ENCODE measurements around the gene HTD2. TPM values are rescaled to one million over a fixed set of nuclear protein-coding genes. Genes with fewer than 3 reads are reported as not detected.
"Not testable (repeated sequence)": the region's sequence is repeated elsewhere in the genome, so short reads cannot be mapped to it uniquely, and the experiment has no call there.

HTD2 gene
- 12.3 TPM for total RNA-seq

DNA sequence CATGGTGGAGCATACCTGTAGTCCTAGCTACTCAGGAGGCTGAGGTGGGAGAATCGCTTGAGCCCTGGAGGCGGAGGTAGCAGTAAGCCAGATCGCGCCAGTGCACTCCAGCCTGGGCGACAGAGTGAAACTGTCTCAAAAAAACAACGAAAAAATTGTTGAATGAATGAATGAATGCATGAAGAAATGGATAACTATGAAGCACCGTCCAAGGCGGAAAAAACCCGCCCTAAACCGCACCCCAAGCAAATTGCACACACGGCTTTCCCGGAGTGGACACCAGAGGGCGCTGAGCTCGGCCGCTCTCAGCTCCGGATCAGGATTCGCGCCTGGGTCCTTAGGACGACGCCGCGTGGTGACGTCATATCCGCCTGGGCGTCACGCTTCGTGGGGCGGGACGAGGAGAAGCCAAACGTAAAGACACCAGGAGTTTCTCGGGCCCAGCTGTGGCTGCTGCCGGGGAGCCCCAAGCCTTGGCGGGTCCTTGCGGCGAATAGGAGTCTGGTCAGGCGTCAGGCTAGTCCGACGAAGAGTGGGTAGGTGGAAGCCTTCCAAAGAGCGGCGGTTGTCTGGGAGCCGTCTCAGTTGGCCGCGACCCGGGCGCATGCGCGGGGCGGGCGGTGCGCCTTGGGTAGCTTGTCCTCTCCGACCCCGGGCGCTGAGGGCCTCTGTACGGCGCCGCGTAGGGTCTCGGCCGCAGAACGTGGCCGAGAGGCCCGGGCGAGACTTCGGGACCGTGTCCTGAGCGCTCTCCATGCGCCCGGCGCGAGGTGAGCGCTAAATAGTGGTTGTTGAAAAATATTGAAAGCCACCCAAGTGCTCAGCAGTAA, at the start of gene HTD2, which contains the start of gene RPP14:
HTD2 (plus strand) TSS at position 639 of the 830 bp plus-strand sequence. CDS start 11,094 bp downstream, outside the sequence.
RPP14 (plus strand) TSS at position 364 of the 830 bp plus-strand sequence. CDS start 4,085 bp downstream, outside the sequence.
- peak; percentile 92 for DNase-seq

DNA sequence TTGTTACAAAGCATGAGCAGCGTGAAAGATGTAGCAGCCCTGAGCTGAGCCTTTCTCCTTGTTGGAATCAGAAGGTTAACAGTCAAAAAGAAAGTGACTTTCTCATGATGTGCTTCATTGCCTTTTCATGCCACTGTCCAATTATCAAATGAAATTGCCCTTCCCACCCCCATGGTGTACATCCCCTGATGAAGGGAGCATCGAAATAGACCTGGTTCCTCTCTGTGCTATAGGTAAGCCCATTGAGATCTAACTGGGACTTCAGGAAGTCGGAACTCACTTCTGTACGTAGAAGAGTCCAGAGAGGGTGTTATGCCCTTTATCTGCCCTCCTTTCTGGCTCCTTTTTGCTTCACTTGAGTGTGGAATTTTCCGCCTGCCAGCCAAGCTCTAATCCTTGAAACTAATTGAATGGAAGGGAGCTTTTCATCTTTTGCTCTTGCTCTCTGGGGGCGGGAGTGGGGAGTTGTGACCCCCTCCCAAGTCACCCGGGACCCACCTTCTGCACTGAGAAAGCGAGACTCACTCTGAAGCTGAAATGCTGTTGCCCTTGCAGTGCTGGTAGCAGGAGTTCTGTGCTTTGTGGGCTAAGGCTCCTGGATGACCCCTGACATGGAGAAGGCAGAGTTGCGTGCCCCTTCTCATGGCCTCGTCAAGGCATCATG, 47.8 kb upstream of the HTD2 start:
- DNase-seq: no peak

DNA sequence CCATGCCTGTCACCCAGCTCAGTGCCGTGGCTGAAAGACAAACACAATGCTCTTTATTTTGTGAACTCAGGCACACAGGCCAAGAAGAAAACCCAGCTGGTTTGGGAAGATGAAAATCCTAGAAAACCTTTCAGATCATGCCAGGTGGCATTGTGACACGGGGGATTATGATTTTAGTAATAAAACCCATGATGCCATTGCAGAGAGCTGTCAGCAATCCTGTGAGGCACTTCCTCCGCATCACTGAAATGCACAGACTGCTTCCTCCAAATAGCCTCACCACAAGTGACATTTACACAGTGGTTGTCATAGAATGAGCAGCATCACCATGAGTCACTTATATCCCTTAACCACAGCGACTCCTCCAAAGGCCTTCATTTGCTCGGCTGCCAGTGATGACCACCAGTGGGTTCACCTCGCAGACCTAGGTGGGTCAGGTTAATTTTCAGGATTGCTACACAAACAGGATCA, 46.0 kb upstream of the HTD2 start:
- DNase-seq: no peak

DNA sequence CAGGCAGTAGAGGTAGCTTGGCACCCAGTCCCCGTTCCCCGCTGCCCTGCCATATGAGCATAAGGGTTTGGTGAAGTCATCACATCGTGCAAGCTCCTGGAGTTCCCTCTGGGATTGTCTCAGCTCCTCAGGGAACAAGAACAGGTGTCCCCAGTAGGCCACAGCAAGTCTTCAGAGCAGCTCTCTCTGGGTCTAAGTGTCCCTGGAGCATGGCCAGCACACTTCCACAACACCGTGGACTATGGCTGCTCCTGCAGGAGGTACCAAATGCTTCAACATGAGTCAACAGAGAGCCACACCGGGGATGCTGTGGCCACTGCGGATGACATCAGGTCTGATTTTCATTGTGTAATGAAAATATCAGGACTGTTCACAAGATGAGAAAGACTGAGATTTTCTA, 45.6 kb upstream of the HTD2 start:
- DNase-seq: no peak

DNA sequence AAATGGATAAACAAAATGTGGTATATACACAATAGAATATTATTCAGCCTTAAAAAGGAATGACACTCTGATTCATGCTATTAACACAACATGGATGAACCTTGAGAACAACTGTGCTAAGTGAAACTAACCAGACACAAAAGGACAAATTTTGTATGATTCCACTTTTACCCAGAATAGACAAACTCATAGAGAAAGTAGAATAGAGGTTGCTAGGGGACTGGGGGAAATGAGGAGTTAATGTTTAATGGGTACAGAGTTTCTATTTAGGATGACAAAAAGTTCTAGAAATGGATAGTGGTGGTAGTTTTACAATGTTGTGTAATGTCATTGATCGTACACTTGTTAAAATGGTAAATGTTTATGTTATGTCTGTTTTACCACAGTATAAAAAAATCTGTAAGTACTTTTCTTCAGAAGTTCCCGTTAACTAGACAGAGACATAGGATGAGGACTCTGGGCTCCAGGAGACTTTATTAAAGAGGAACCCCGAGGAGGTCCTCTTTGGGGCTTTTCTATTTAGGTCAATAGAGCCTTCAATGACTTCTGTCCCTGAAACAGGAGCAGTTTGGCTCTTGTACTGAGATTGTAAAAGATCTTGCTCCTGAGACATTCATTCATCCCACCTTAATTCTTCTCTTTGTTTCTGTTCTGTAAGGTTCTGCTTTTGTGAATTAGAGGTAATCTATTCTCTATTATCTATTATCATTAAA, 44.2 kb upstream of the HTD2 start:
- no peak for DNase-seq

DNA sequence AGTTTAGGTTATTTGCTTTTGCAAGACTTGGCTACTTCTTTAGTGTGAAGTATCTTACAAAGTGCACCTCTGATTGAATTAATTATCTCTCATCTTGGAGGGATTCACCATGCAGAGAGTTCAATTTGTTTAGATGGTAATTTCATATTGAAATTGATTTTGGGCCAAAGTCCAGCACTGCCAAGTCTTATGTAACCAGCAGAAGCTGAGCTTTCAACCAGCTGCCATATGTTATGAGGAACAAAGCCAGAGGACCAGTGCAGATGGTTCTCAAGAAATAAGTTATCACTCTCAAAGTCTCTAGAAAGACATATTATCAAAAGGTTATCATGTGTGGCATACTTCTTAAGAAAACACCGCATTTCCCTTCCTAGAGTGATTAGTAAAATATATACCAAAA, 39.7 kb upstream of the HTD2 start:
- no peak for DNase-seq

DNA sequence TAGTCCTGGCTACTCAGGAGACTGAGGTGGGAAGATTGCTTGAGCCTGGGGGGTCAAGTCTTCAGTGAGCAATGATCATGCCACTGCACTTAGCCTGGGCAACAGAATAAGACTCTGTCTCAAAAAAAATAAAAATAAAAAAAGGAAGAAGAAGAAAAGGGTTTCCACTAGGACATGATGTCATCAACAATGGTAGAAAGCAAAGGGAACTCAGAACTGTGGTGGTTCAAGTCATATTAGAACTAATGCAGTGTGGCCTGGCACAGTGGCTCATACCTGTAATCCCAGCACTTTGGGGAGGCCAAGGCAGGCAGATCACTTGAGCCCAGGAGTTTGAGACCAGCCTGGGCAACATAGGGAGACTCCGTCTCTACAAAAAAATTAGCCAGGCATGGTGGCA, 38.8 kb upstream of the HTD2 start:
- DNase-seq: not testable (repeated sequence)

DNA sequence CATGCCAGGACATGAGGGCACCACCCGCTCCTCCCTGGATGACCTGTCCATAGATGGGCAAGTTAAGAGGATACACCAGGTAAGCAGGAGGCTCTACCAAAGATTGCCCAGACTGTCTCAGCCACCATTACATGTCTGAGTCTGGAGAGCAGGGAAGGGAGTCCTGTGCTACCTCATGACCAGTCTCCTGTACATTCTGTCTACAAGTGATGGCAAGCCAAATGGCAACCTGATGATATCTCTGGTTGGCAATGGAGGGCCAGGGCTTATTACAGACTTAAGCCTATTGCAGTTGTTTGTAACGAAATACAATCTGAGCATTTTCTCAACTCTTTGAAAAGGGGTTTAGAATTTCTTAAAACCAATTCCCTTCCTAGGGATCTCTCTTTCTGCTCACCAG, 37.0 kb upstream of the HTD2 start:
- no peak for DNase-seq

DNA sequence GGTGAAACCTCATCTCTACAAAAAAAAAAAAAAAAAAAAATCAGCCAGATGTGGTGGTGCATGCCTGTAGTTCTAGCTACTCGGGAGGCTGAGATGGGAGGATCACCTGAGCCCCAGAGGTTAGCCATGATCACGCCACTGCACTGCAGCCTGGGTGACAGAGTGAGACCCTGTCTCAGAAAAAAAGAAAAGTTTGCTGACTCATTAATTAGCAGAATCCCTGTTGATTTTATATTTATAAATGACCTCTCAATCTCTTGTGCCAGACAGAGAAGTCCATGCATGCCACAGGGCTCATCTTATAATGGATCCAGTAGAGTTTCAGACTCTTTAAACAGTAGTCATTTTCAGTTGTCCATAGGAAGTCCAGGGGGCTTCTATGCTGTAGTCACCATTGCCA, 35.8 kb upstream of the HTD2 start:
- no peak for DNase-seq

DNA sequence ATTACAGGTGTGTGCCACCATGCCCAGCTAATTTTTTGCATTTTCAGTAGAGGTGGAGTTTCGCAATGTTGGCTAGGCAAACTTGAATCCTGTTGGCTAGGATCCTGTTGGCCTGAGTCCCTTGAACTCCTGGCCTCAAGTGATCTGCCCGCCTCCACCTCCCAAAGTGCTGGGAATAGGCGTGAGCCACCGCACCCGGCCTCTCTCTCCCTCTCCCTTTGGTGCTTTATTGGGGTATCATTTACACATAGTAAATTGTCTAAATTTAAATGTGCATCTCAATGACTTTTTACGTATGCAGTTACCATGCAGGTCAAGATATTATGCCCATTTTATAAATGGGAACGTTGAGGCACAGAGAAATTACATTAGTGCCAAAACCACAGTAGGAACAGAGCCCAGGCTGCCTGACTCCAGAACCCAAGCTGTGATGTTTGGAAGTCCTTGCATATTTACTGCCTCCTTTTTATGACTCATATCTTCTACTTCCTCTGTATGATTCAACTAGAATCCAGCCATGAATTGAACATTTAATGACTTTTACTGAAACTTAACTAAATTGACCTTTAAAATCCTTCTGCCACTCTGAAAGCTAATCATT, 34.3 kb upstream of the HTD2 start:
- no peak for DNase-seq

DNA sequence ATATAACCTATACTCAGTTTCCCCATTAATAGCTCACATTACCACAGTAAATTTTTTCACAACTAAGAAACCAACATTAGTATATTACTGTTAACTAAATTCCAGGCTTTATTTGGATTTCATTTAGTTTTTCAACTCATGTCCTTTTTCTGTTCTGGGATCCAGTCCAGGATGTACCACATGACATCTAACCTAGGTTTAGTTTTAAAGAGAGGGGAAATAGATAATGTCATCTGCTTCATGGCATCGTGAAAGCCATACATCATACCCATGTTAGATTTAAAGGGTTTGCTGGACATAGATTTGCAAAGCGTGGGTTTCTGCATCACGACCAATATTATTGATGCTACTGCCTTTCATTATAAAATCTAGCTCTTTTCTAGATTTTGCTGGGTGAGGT, 33.4 kb upstream of the HTD2 start:
- no peak for DNase-seq

DNA sequence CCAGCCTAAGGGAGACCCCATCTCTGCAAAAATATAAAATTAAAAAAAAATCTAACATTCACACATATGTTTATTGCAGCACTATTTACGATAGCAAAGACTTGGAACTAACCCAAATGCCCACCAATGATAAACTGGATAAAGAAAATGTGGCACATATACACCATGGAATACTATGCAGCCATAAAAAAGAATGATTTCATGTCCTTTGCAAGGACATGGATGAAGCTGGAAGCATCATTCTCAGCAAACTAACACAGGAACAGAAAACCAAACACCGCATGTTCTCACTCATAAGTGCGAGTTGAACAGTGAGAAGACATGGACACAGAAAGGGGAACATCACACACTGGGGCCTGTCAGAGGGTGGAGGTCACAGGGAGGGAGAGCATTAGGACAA, 33.0 kb upstream of the HTD2 start:
- DNase-seq: not testable (repeated sequence)

DNA sequence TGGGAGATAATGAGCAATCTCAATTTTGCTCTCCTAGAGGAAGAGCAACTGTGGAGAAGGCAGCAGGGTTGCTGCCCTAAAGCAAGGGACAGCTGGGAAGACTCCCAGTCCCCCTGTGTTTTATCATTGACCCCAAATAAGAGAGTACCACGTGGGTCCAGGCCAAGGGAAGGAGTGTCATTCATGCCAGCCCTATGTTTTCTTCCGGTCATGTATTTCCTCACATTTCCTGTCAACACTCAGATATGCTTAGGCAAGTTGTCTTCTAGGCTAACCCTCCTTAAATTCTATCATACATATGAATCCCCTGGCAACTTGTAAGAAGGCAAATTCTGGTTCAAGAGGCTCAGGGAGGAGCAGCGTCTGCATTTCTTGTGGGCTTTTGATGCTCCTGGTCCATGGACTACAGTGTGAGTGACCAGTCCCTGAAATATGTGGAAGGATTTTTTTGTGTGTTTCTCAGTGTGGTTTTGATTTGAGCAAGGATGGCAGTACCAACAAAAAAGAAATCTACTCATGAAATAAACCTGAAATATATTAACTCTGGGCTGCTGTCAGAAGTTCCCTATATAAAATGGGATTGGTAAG, 32.2 kb upstream of the HTD2 start:
- no peak for DNase-seq

DNA sequence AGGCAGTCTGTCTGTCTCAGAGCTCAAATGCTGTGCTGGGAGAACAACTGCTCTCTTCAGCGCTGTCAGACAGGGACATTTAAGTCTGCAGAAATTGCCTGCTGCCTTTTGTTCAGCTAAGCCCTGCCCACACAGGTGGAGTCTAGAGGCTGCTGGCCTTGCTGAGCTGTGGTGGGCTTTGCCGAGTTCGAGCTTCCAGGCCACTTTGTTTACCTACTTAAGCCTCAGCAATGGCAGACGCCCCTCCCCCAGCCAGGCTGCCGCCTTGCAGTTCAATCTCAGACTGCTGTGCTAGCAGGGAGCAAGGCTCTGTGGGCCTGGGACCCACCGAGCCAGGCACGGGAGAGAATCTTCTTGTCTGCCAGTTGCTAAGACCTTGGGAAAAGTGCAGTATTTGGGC, 25.3 kb upstream of the HTD2 start:
- no peak for DNase-seq

DNA sequence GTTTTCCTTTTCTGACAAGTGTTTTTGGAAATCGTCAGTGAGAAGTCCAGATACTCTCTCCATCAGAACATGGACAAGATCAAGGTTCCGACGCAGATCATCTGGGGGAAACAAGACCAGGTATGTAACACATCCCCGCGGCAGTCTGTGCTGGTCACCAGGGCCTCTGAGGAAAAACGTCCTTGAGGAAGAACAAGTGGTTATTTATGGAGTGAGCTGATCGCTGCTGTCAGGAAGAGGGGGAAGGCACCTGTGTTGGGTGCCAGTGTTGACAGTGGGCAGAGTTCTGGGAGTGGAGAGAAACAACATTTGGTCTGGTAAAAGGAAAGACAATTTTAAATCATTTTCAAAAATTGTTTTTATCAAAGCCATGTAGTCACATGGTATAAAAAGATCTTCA, 21.0 kb upstream of the HTD2 start:
- DNase-seq: no peak

DNA sequence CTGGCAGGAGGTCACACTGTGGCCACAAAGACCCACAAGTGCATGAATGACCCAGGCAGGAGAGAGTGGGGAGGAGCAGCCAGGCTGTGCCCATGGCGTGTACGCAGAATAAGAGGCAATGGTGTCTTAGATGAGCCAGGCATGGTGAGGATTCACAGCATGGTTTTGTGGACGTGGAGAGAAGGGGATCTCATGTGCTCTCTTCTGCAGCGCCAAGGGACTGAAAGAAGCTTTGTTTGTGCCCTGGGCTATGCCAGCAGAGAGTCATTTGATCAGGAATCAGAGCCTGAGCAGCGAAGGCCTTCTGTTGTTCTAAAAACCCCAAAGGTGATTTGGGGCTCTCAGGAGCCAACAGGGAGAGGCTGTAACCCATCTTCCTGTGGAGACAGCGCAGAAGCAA, 19.0 kb upstream of the HTD2 start:
- DNase-seq: peak; percentile 29

DNA sequence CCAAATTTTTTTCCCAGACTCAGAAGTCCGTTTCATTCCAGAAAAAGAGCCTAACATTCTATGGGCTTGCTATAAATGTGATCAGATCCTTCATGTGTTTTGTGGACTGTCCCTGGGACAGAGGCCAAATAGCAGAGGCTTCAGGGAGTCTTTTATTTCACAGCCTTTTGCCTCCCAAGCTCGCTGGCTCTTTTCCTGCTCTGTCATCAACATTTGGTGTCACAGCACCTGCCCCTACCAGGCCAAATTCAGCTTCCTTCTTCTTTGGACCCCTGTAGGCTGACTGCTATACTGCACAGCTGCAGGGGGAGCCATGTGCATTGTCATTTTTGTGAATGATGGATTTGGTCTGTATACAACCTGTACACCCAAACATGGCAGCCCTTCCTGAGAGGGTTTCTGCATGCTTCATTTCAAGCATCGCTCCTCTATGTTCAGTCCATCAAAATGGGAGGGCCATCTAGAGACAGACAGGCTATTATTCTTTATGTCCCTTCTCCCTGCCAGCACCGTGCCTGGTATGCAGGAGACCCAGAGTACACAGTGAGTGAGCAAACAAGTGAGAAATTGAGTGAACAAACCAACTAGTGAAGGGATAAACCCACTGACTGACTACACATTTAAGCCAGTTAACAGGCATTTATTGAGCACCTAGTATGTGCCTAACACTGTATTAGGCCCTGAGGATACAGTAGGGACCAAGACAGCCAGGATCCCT, 18.1 kb upstream of the HTD2 start:
- no peak for DNase-seq

DNA sequence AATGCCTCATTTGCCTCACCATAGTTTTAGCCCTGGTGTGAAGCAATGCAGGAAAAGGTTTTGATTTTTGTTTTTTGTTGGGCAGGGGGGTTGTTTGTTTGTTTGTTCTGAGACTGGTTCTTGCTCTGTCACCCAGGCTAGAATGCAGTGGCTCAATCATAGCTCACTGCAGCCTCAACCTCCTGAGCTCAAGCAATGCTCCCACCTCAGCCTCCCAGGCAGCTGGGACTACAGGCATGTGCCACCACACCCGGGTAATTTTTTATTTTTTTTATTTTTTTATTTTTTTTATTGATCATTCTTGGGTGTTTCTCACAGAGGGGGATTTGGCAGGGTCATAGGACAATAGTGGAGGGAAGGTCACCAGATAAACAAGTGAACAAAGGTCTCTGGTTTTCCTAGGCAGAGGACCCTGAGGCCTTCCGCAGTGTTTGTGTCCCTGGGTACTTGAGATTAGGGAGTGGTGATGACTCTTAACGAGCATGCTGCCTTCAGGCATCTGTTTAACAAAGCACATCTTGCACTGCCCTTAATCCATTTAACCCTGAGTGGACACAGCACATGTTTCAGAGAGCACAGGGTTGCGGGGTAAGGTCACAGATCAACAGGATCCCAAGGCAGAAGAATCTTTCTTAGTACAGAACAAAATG, 17.2 kb upstream of the HTD2 start:
- not testable (repeated sequence) for DNase-seq

DNA sequence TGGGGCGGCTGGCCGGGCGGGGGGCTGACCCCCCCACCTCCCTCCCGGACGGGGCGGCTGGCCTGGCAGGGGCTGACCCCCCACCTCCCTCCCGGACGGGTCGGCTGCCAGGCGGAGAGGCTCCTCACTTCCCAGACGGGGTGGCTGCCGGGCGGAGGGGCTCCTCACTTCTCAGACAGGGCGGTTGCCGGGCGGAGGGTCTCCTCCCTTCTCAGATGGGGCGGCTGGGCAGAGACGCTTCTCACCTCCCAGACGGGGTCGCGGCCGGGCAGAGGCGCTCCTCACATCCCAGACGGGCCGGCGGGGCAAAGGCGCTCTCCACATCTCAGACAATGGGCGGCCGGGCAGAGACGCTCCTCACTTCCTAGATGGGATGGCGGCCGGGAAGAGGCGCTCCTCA, 15.9 kb upstream of the HTD2 start:
- not testable (repeated sequence) for DNase-seq

DNA sequence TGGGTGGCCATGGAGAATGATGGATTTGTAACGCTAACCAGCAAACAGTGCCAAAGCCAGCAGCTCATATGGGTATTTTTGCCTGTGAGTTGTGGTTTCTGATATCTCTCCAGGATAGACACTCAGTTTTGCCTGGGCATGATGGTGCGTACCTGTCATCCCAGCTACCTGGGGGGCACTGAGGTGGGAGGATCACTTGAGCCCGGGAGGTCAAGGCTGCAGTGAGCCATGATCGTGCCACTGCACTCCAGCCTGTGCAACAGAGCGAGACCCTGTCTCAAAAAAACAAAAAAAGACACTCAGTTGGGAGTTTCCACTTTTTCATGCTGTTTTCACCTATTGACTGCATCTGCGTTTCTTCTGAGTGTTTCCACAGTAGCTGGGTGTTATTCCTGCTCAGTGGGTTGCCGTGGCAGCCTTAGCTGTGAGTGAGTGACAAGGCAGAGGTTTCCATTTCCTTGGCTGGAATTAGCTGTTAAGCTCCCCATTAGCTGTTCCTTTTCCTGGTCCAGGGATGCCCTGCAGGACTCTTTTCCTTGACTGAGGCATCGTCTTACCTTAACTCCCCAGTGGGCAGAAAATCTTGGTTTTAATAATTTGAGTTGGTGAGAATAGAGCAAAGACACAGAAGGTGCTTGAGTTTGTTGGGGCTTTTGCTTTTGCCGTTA, 14.5 kb upstream of the HTD2 start:
- DNase-seq: no peak

All from occipital lobe (tissue), 2 donors.